Trophoblast cell (in vitro differentiated cells and primary cell): ENCODE data around the gene DNAJB5.

Experiments
- DNase-seq, 2 donors: peaks; one replicate each; pipeline ENCODE4 v3.0.0-alpha.2; 2016
- H2AFZ ChIP-seq: 2 replicates; pipeline ENCODE4 v1.6.1; 2013; ENCODE audit warnings: low read length, moderate library complexity, mild to moderate bottlenecking; ENCODE audit not compliant: insufficient read depth, poor library complexity
- H2AK5ac ChIP-seq: 2 replicates; pipeline ENCODE4 v1.6.1; 2013; ENCODE audit warnings: mild to moderate bottlenecking, low read length
- H2BK120ac ChIP-seq: 2 replicates; pipeline ENCODE4 v1.6.1; 2013; ENCODE audit warnings: low read length, mild to moderate bottlenecking, moderate library complexity; ENCODE audit not compliant: insufficient read depth, poor library complexity
- H2BK12ac ChIP-seq: 2 replicates; pipeline ENCODE4 v1.6.1; 2013; ENCODE audit warnings: mild to moderate bottlenecking, low read length, moderate library complexity
- H2BK5ac ChIP-seq: 2 replicates; pipeline ENCODE4 v1.6.1; 2013; ENCODE audit warnings: low read length, low read depth, moderate library complexity, mild to moderate bottlenecking; ENCODE audit not compliant: poor library complexity
- H3K14ac ChIP-seq: 2 replicates; pipeline ENCODE4 v1.6.1; 2013; ENCODE audit warnings: mild to moderate bottlenecking, low read length
- H3K18ac ChIP-seq: 2 replicates; pipeline ENCODE4 v1.6.1; 2013; ENCODE audit warnings: mild to moderate bottlenecking, low read length
- H3K23ac ChIP-seq: 2 replicates; pipeline ENCODE4 v1.6.1; 2013; ENCODE audit warnings: low read length
- H3K27ac ChIP-seq: 2 replicates; pipeline ENCODE4 v1.5.1; 2013; ENCODE audit warnings: low read depth, mild to moderate bottlenecking, inconsistent platforms, low read length, moderate library complexity
- H3K27me3 ChIP-seq: 2 replicates; pipeline ENCODE4 v1.6.1; 2013; ENCODE audit warnings: inconsistent platforms, mild to moderate bottlenecking, low read length, moderate library complexity; ENCODE audit not compliant: insufficient read depth
- H3K36me3 ChIP-seq, 2 experiments: 1 replicate in 1 of 2; 2 replicates in 1 of 2; pipeline ENCODE4 v1.6.1; 2013; ENCODE audit warnings: low read length in 2 of 2, mild to moderate bottlenecking in 2 of 2, moderate library complexity in 1 of 2; ENCODE audit not compliant: insufficient read depth in 2 of 2, control insufficient read depth in 1 of 2
- H3K4ac ChIP-seq: 2 replicates; pipeline ENCODE4 v1.6.1; 2013; ENCODE audit warnings: low read depth, mild to moderate bottlenecking, low read length, moderate library complexity
- H3K4me1 ChIP-seq, 2 experiments: 1 replicate in 1 of 2; 2 replicates in 1 of 2; pipeline ENCODE4 v1.6.1; 2013; ENCODE audit warnings: low read length in 2 of 2, mild to moderate bottlenecking in 2 of 2, moderate library complexity in 1 of 2; ENCODE audit not compliant: insufficient read depth in 2 of 2, control insufficient read depth in 1 of 2
- H3K4me2 ChIP-seq: 2 replicates; pipeline ENCODE4 v1.6.1; 2013; ENCODE audit warnings: inconsistent platforms, mild to moderate bottlenecking, low read length, moderate library complexity
- H3K4me3 ChIP-seq: 2 replicates; pipeline ENCODE4 v1.5.1; 2013; ENCODE audit warnings: mild to moderate bottlenecking, low read depth, low read length, inconsistent platforms
- H3K79me1 ChIP-seq: one replicate; pipeline ENCODE4 v1.6.1; 2013; ENCODE audit warnings: low read length
- H3K79me2 ChIP-seq: 2 replicates; pipeline ENCODE4 v1.6.1; 2013; ENCODE audit warnings: low read length, mild to moderate bottlenecking; ENCODE audit not compliant: control insufficient read depth, insufficient read depth, poor library complexity
- H3K9ac ChIP-seq: 2 replicates; pipeline ENCODE4 v1.6.1; 2013; ENCODE audit warnings: mild to moderate bottlenecking, low read length
- H3K9me3 ChIP-seq: 2 replicates; pipeline ENCODE4 v1.6.1; 2013; ENCODE audit warnings: low read depth, mild to moderate bottlenecking, control low read depth, inconsistent platforms, low read length; ENCODE audit not compliant: insufficient read depth
- H4K12ac ChIP-seq: 2 replicates; pipeline ENCODE4 v1.6.1; 2013; ENCODE audit warnings: low read depth, mild to moderate bottlenecking, low read length, moderate library complexity
- H4K8ac ChIP-seq: 2 replicates; pipeline ENCODE4 v1.6.1; 2013; ENCODE audit warnings: low read depth, mild to moderate bottlenecking, low read length, moderate library complexity
- H4K91ac ChIP-seq: one replicate; pipeline ENCODE4 v1.6.1; 2013; ENCODE audit warnings: low read depth, mild to moderate bottlenecking, low read length, moderate library complexity
- WGBS: extraction: QIAGEN DNeasy Blood & Tissue Kit; methylation state at CpG from one replicate; pipeline ENCODE4 v1.1.7; 2013; ENCODE audit warnings: missing lambda C conversion rate; ENCODE audit not compliant: insufficient read length, insufficient coverage; ENCODE audit errors: extremely low coverage; 5-methylcytosine and 5-hydroxymethylcytosine counted together

The DNAJB5 gene

GRCh38 chr9:34984049-34984448 lies 5.5 kb upstream of the DNAJB5 start:
- Histone ChIP-seq H3K27me3 (no peaks in the 10 kb centered on the region), H3K79me2 (no peaks in the 10 kb centered on the region), H3K18ac (no peak overlapping the region), H2BK120ac (no peak overlapping the region), H3K23ac (no peak overlapping the region), H4K12ac (no peak overlapping the region), H3K14ac (no peak overlapping the region), H4K91ac (no peak overlapping the region), H3K9ac (no peak overlapping the region), H3K27ac (no peak overlapping the region), H2AFZ (no peak overlapping the region), H2AK5ac (no peak overlapping the region), H3K9me3 (peaks cover 3% of the 10 kb centered on the region), H3K4me1 (peaks cover 0 to 4% of the 10 kb centered on the region in 2 experiments), H3K36me3 (no peaks in the 10 kb centered on the region), H3K4me3 (no peak overlapping the region), H3K79me1 (no peaks in the 10 kb centered on the region), H4K8ac (no peak overlapping the region), H3K4ac (no peak overlapping the region), H3K4me2 (no peak overlapping the region), H2BK12ac (no peak overlapping the region), H2BK5ac (no peak overlapping the region)
- peak in 1 of 2 donors; percentile 35 for DNase-seq
- no CpG with 5 or more reads among the region's 1 CpG for WGBS

GRCh38 chr9:34985311-34985899 lies 4.1 kb upstream of the DNAJB5 start:
- peak; percentile 53 to 90 for DNase-seq

GRCh38 chr9:34986540-34987047 lies 3.0 kb upstream of the DNAJB5 start:
- WGBS, result no CpG with 5 or more reads among the region's 9 CpGs

More at GRCh38 chr9:34985311-34985899, 4.1 kb upstream of the DNAJB5 start:
- H3K79me2 ChIP-seq, result peaks cover 2% of the 10 kb centered on the region
- no peak overlapping the region for H3K4me3 ChIP-seq
- H3K27ac ChIP-seq, result no peak overlapping the region
- no peak overlapping the region for H2AFZ ChIP-seq
- no peak overlapping the region for H3K4ac ChIP-seq
- no peak overlapping the region for H2BK120ac ChIP-seq
- no CpG with 5 or more reads among the region's 7 CpGs for WGBS
- peaks cover 3 to 8% of the 10 kb centered on the region in 2 experiments for H3K4me1 ChIP-seq
- H4K8ac ChIP-seq, result no peak overlapping the region
- no peak overlapping the region for H3K18ac ChIP-seq
- no peak overlapping the region for H4K12ac ChIP-seq
- H2BK12ac ChIP-seq, result no peak overlapping the region
- no peak overlapping the region for H2AK5ac ChIP-seq
- peaks cover 6% of the 10 kb centered on the region for H3K79me1 ChIP-seq
- no peaks in the 10 kb centered on the region for H3K27me3 ChIP-seq
- no peak overlapping the region for H3K14ac ChIP-seq
- H3K9me3 ChIP-seq, result peaks cover 3% of the 10 kb centered on the region
- H3K9ac ChIP-seq, result peak overlapping the region; percentile 17
- peak overlapping the region; percentile 29 for H3K23ac ChIP-seq
- H2BK5ac ChIP-seq, result no peak overlapping the region
- H3K36me3 ChIP-seq, result no peaks in the 10 kb centered on the region
- no peak overlapping the region for H3K4me2 ChIP-seq
- H4K91ac ChIP-seq, result no peak overlapping the region

GRCh38 chr9:34987160-34987901 lies 2.2 kb upstream of the DNAJB5 start:
- H3K36me3 ChIP-seq, result no peaks in the 10 kb centered on the region
- no peak overlapping the region for H3K4ac ChIP-seq
- no peak overlapping the region for H3K4me3 ChIP-seq
- no peak overlapping the region for H3K9ac ChIP-seq
- H2AFZ ChIP-seq, result no peak overlapping the region
- no peak for DNase-seq
- WGBS, result no CpG with 5 or more reads among the region's 7 CpGs
- peaks cover 3% of the 10 kb centered on the region for H3K9me3 ChIP-seq
- no peak overlapping the region for H3K14ac ChIP-seq
- no peak overlapping the region for H2BK12ac ChIP-seq
- H2AK5ac ChIP-seq, result no peak overlapping the region
- no peak overlapping the region for H3K4me2 ChIP-seq
- H3K27me3 ChIP-seq, result no peaks in the 10 kb centered on the region
- no peak overlapping the region for H2BK120ac ChIP-seq
- peaks cover 2% of the 10 kb centered on the region for H3K79me2 ChIP-seq
- H3K18ac ChIP-seq, result no peak overlapping the region
- no peak overlapping the region for H2BK5ac ChIP-seq
- H3K27ac ChIP-seq, result no peak overlapping the region
- no peak overlapping the region for H4K12ac ChIP-seq
- H3K79me1 ChIP-seq, result peaks cover 6% of the 10 kb centered on the region
- H3K23ac ChIP-seq, result no peak overlapping the region
- peaks cover 11 to 24% of the 10 kb centered on the region in 2 experiments for H3K4me1 ChIP-seq
- H4K8ac ChIP-seq, result no peak overlapping the region
- H4K91ac ChIP-seq, result no peak overlapping the region

More at GRCh38 chr9:34986540-34987047, 3.0 kb upstream of the DNAJB5 start:
- H3K4me2 ChIP-seq, result no peak overlapping the region
- no peak overlapping the region for H2BK120ac ChIP-seq
- H2BK5ac ChIP-seq, result no peak overlapping the region
- H3K18ac ChIP-seq, result no peak overlapping the region
- H2AK5ac ChIP-seq, result no peak overlapping the region
- no peak overlapping the region for H4K12ac ChIP-seq
- peaks cover 2% of the 10 kb centered on the region for H3K79me2 ChIP-seq
- H3K14ac ChIP-seq, result no peak overlapping the region
- no peak overlapping the region for H4K91ac ChIP-seq
- no peaks in the 10 kb centered on the region for H3K36me3 ChIP-seq
- peaks cover 6% of the 10 kb centered on the region for H3K79me1 ChIP-seq
- H3K4me1 ChIP-seq, result peaks cover 3 to 16% of the 10 kb centered on the region in 2 experiments
- no peak overlapping the region for H3K4ac ChIP-seq
- no peak overlapping the region for H3K23ac ChIP-seq
- H3K27ac ChIP-seq, result no peak overlapping the region
- peak in 1 of 2 donors; percentile 42 for DNase-seq
- H3K9me3 ChIP-seq, result peaks cover 3% of the 10 kb centered on the region
- no peak overlapping the region for H2AFZ ChIP-seq
- H3K4me3 ChIP-seq, result no peak overlapping the region
- no peaks in the 10 kb centered on the region for H3K27me3 ChIP-seq
- no peak overlapping the region for H4K8ac ChIP-seq
- no peak overlapping the region for H3K9ac ChIP-seq
- H2BK12ac ChIP-seq, result no peak overlapping the region
